COLO668 (cell line): ENCODE measurements around the gene GABRD.

Experiments used
- DNase-seq: peaks from one replicate; lab custom pipeline; 2025; ENCODE audit not compliant: unreplicated experiment; lab: John Stamatoyannopoulos, UW

Gene GABRD

GRCh38 chr1:2037314-2037979 is 18.3 kb downstream of the GABRD start:
- DNase-seq, result no peak

DNA sequence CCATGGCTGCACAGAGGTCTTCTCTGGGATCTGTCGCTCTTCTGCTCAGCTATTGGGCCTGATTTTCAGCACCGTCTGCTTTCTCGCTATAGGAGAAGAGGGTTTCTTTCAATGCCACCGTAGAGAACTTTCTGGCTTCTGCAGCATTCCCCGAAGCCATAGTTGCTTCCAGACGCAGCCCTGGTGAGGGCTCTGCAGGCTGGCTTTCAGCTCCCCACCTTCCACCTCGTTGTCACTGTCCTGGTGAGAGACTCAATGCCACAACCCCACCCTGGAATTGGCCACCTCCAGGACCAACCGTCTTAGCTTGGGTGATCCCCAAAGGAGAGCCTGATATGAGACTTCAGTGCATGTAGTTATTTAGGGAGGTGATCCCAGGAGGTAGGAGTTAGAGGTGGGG is 19.1 kb downstream of the GABRD start:
- DNase-seq, result no peak

- no peak for DNase-seq
Observed at GRCh38 chr1:2039251-2039650, 20.1 kb downstream of the GABRD start.

- DNase-seq, result no peak
Observed at GRCh38 chr1:2041305-2041704, 22.2 kb downstream of the GABRD start.

DNA sequence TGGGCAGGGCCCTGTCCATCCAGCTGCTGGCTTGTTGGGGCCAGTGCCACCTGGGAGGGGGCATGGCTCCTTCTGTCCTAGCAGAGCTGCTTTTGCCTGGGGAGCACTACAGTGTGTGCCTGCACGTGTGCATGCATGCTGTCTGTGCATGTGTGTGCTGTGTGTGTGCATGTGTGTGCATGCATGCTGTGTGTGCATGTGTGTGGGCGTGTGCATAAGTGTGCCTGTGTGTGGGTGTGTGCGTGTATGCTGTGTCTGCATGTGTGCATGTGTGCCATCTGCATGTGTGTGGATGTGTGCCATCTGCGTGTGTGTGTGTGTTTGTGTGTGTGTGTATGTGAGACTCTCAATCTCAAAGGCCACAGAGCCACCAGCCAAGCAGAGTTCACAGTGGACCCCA is 22.7 kb downstream of the GABRD start:
- no peak for DNase-seq

GRCh38 chr1:2042830-2043773 is 24.0 kb downstream of the GABRD start:
- DNase-seq, result peak; percentile 43

GRCh38 chr1:2043886-2044285 is 24.7 kb downstream of the GABRD start:
- no peak for DNase-seq

GRCh38 chr1:2044510-2045319 is 25.6 kb downstream of the GABRD start:
- DNase-seq, result peak; percentile 76

GRCh38 chr1:2045468-2046173 is 26.5 kb downstream of the GABRD start:
- no peak for DNase-seq

- DNase-seq, result peak; percentile 93
Observed at GRCh38 chr1:2046174-2046917, 27.2 kb downstream of the GABRD start.

GRCh38 chr1:2046953-2047748 is 28.0 kb downstream of the GABRD start:
- no peak for DNase-seq

- DNase-seq, result peak; percentile 29
Observed at GRCh38 chr1:2047749-2048729, 28.9 kb downstream of the GABRD start.

GRCh38 chr1:2049225-2049717 is 30.1 kb downstream of the GABRD start:
- DNase-seq, result peak; percentile 80

DNA sequence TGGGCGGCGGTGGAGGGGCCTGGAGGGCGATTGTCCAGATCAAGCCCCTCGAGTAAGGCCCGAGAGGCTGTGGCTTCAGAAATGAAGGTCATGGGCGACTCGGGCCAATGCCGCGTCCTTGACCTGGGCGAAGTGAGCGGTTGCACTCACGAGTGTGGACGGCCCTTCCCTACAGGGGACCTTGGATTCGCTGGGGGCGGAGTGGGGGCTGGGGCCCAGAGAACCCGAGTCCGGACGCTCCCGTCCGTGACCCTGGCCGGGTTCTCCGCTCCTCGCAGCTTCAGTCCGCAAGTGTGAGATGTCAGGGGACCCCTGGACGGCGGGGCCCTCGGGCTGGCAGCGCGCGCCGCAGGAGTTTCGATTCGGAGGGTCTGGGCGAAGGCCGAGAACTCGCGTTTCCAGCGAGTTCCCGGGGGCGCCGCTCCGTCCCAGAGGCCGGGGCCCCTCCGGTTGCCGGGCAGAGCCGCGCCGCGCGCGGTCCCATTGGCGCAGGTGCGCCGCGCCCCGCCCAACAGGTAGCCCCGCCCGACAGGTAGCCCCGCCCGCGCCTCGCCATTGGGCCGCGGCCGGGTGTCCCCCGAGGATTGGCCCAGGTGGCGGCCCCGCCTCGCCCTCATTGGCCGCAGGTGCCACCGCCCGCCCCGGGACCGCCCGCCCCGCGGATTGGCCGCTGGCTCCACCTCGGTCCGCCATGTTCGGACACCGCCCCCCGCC is 30.7 kb downstream of the GABRD start, which contains the start of gene PRKCZ:
Gene PRKCZ (plus strand): TSS at position 694 of the 714 bp plus-strand sequence. CDS start 220 bp downstream, outside the sequence.
- peak; percentile 100 for DNase-seq

DNA sequence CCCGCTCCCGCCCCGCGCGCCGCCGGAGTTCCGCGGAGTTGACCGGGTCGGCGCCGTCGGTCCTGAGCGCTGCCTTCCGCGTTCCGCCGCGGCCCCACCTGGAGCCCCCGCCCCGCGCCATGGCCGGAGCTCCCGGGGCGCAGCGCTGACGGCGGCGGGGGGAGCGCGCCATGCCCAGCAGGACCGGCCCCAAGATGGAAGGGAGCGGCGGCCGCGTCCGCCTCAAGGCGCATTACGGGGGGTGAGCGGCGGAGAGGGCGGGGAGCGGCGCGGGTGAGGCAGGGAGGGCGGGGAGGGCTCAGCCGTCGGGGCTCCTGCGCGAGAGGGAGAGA is 31.3 kb downstream of the GABRD start:
- no peak for DNase-seq

GRCh38 chr1:2050793-2051682 is 31.9 kb downstream of the GABRD start:
- DNase-seq, result no peak
